SK-N-SH (cell line): ENCODE data around the gene GANC.

ENCODE experiments used
- ELF1 ChIP-seq: IDR thresholded peaks from 2 replicates; pipeline ENCODE4 v1.4.0; 2012
- EP300 ChIP-seq, 2 experiments: IDR thresholded peaks; 2 replicates each; pipeline versions ENCODE4 v1.4.0 to v1.6.1; 2012; ENCODE audit warnings: borderline replicate concordance in 1 of 2, low read depth in 1 of 2, low read length in 1 of 2
- EZH2phosphoT487 ChIP-seq: fragments of 200-600 bp; sonication (generic); IDR thresholded peaks from 2 replicates; pipeline ENCODE4 v1.6.1; 2017; ENCODE audit warnings: low read depth, mixed run types, mild to moderate bottlenecking, antibody characterized with exemption, moderate library complexity, borderline replicate concordance
- GABPA ChIP-seq: IDR thresholded peaks from 2 replicates; pipeline ENCODE4 v1.4.0; 2012; ENCODE audit warnings: low read depth, mild to moderate bottlenecking
- NRF1 ChIP-seq: IDR thresholded peaks from 2 replicates; pipeline ENCODE4 v1.6.1; 2012; ENCODE audit warnings: low read depth, mild to moderate bottlenecking, low read length
- POLR2AphosphoS5 ChIP-seq: IDR thresholded peaks from 2 replicates; pipeline ENCODE4 v1.6.1; 2012; ENCODE audit warnings: low read depth, low read length
- REST ChIP-seq: IDR thresholded peaks from 2 replicates; pipeline ENCODE4 v1.6.1; 2012; ENCODE audit warnings: mild to moderate bottlenecking, low read depth, low read length, moderate library complexity
- SMC3 ChIP-seq: IDR thresholded peaks from 2 replicates; pipeline ENCODE4 v1.6.1; 2012; ENCODE audit warnings: low read depth, low read length, improper control_type of control experiment
- TAF1 ChIP-seq: IDR thresholded peaks from 2 replicates; pipeline ENCODE4 v1.6.1; 2012; ENCODE audit warnings: low read depth, mild to moderate bottlenecking, low read length, moderate library complexity, borderline replicate concordance
- TEAD4 ChIP-seq: IDR thresholded peaks from 2 replicates; pipeline ENCODE4 v1.4.0; 2012; ENCODE audit warnings: mild to moderate bottlenecking, borderline replicate concordance; ENCODE audit not compliant: insufficient read depth
- TF ChIP-seq, protein P1 (sequence below): fragments of 200-600 bp; sonication (generic); IDR thresholded peaks from 2 replicates; pipeline ENCODE4 v1.6.1; 2017; ENCODE audit warnings: antibody characterized with exemption, mild to moderate bottlenecking, moderate library complexity
- TF ChIP-seq, protein P2 (sequence below): IDR thresholded peaks from 2 replicates; pipeline ENCODE4 v1.4.0; 2012; ENCODE audit warnings: low read depth, borderline replicate concordance
- TF ChIP-seq, protein P3 (sequence below): fragments of 150-350 bp; IDR thresholded peaks from 2 replicates; pipeline ENCODE4 v1.6.1; 2017; ENCODE audit warnings: antibody characterized with exemption, low read length, low read depth, borderline replicate concordance
- TF ChIP-seq, protein P4 (sequence below): IDR thresholded peaks from 2 replicates; pipeline ENCODE4 v1.4.0; 2012; ENCODE audit warnings: low read depth

DNA sequence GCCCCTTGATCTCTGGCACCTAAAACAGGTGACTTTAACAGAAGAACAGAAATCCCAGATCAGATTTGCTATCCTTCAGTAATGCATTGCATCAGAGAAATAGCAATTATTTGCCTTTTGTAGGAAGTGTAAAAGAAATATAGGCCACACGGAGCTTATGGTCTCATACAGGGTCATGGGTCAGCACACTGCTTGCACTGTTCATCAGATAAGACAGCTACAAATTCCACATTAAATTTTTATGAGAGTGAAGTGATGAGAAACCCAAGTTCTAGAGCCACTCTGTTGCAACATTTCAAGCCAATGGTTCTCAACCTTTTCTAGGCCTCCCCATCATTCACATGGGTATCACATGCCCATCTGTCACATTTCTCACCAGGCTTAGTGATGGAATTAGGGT is 33.7 kb downstream of the GANC start:
- TF ChIP-seq, protein P1, sequence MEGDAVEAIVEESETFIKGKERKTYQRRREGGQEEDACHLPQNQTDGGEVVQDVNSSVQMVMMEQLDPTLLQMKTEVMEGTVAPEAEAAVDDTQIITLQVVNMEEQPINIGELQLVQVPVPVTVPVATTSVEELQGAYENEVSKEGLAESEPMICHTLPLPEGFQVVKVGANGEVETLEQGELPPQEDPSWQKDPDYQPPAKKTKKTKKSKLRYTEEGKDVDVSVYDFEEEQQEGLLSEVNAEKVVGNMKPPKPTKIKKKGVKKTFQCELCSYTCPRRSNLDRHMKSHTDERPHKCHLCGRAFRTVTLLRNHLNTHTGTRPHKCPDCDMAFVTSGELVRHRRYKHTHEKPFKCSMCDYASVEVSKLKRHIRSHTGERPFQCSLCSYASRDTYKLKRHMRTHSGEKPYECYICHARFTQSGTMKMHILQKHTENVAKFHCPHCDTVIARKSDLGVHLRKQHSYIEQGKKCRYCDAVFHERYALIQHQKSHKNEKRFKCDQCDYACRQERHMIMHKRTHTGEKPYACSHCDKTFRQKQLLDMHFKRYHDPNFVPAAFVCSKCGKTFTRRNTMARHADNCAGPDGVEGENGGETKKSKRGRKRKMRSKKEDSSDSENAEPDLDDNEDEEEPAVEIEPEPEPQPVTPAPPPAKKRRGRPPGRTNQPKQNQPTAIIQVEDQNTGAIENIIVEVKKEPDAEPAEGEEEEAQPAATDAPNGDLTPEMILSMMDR: no peak
- TF ChIP-seq POLR2AphosphoS5 (no peak), GABPA (no peak), EP300 (IDR thresholded peaks at IDR 0.05; ENCODE audit: borderline replicate concordance in 1 of 2, low read depth in 1 of 2, low read length in 1 of 2) (no peak), REST (no peak), ELF1 (no peak), EZH2phosphoT487 (no peak), NRF1 (no peak), TAF1 (no peak), TEAD4 (no peak), SMC3 (no peak)
- TF ChIP-seq, protein P2, sequence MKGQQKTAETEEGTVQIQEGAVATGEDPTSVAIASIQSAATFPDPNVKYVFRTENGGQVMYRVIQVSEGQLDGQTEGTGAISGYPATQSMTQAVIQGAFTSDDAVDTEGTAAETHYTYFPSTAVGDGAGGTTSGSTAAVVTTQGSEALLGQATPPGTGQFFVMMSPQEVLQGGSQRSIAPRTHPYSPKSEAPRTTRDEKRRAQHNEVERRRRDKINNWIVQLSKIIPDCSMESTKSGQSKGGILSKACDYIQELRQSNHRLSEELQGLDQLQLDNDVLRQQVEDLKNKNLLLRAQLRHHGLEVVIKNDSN: no peak
- TF ChIP-seq, protein P3, sequence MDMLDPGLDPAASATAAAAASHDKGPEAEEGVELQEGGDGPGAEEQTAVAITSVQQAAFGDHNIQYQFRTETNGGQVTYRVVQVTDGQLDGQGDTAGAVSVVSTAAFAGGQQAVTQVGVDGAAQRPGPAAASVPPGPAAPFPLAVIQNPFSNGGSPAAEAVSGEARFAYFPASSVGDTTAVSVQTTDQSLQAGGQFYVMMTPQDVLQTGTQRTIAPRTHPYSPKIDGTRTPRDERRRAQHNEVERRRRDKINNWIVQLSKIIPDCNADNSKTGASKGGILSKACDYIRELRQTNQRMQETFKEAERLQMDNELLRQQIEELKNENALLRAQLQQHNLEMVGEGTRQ: no peak
- TF ChIP-seq, protein P4, sequence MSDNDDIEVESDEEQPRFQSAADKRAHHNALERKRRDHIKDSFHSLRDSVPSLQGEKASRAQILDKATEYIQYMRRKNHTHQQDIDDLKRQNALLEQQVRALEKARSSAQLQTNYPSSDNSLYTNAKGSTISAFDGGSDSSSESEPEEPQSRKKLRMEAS: no peak
